ENCODE measurements around the gene GPR176.

GRCh38 chr15:39835550-39835949 is 84.5 kb downstream of the GPR176 start:
- TF ChIP-seq CTCF (IDR thresholded peaks at IDR 0.05) (no peak), POLR2A (IDR thresholded peaks at IDR 0.05) (no peak)
